Lower lobe of right lung (tissue), 2 donors: ENCODE data around the gene IL1RAPL1. TPM values are rescaled to one million over a fixed set of nuclear protein-coding genes. Genes with fewer than 3 reads are reported as not detected.
A peak's percentile ranks its signal among the peaks of the same experiment; 100 is the strongest.

Source experiments
- ATAC-seq, 2 donors: fragments of 200-7000 bp; cut with Tn5 transposase; one replicate each; pipeline ENCODE4 v1.9.1; 2020 to 2022; ENCODE audit warnings: mild to moderate bottlenecking in 2 of 2, moderate library complexity in 2 of 2
- DNase-seq: peaks from one replicate; pipeline ENCODE4 v3.0.0-alpha.2; 2020
- H3K27ac ChIP-seq: fragments of 200-600 bp; one replicate; pipeline ENCODE4 v1.8.0; 2022
- H3K27me3 ChIP-seq: fragments of 200-600 bp; one replicate; pipeline ENCODE4 v1.8.0; 2022; ENCODE audit warnings: low read depth
- H3K36me3 ChIP-seq: fragments of 200-600 bp; one replicate; pipeline ENCODE4 v1.8.0; 2022; ENCODE audit warnings: mild to moderate bottlenecking
- H3K4me1 ChIP-seq: fragments of 200-600 bp; one replicate; pipeline ENCODE4 v1.8.0; 2022
- H3K4me3 ChIP-seq: fragments of 200-600 bp; one replicate; pipeline ENCODE4 v1.8.0; 2022; ENCODE audit warnings: mild to moderate bottlenecking
- H3K9me3 ChIP-seq: fragments of 200-600 bp; one replicate; pipeline ENCODE4 v1.8.0; 2022
- CTCF ChIP-seq: fragments of 200-600 bp; IDR thresholded peaks from one replicate; pipeline ENCODE4 v1.8.0; 2022; ENCODE audit warnings: antibody characterized with exemption, mild to moderate bottlenecking
- intact Hi-C: fragments of 100-400 bp; cut with DNase I; formaldehyde crosslinking; loops from one replicate; pipeline ENCODE4 v1.11.0; 2022
- total RNA-seq: library from RNA; stranded (reverse); fragmentation: NEBNext Ultra II Directional; extraction: Animal tissue kit (Norgen Biotek cat#: 25700); gene quantifications from one replicate; pipeline ENCODE4 v1.2.1, GENCODE V29; 2021
- donor health status: DM: no; HTN: yes; CAD: no; lungs with severe emphysema.

The IL1RAPL1 gene
- total RNA-seq, 1 donor from 2014 or later, result not detected

GRCh38 chrX:29225670-29226069 is 638.4 kb downstream of the IL1RAPL1 start:
- no peaks in the 10 kb centered on the region for H3K4me1 ChIP-seq
- no peaks in the 10 kb centered on the region for H3K36me3 ChIP-seq
- ATAC-seq, result no peak
- H3K27ac ChIP-seq, result no peak overlapping the region
- no peak for TF ChIP-seq CTCF
- no peaks in the 10 kb centered on the region for H3K27me3 ChIP-seq
- intact Hi-C loops, result no loop called here
- no peaks in the 10 kb centered on the region for H3K9me3 ChIP-seq
- no peak for DNase-seq
- no peak overlapping the region for H3K4me3 ChIP-seq

- H3K4me3 ChIP-seq, result no peak overlapping the region
- intact Hi-C loops, result no loop called here
- TF ChIP-seq CTCF, result no peak
- ATAC-seq (no peak), DNase-seq (no peak)
- H3K4me1 ChIP-seq, result no peaks in the 10 kb centered on the region
- no peaks in the 10 kb centered on the region for H3K27me3 ChIP-seq
- no peaks in the 10 kb centered on the region for H3K9me3 ChIP-seq
- no peak overlapping the region for H3K27ac ChIP-seq
- H3K36me3 ChIP-seq, result no peaks in the 10 kb centered on the region
These were observed 642.6 kb downstream of the IL1RAPL1 start for GRCh38 chrX:29229802-29230201.

- TF ChIP-seq CTCF, result no peak
- H3K9me3 ChIP-seq, result no peaks in the 10 kb centered on the region
- no peak overlapping the region for H3K4me3 ChIP-seq
- no peak overlapping the region for H3K27ac ChIP-seq
- H3K36me3 ChIP-seq, result no peaks in the 10 kb centered on the region
- no peaks in the 10 kb centered on the region for H3K27me3 ChIP-seq
- intact Hi-C loops, result no loop called here
- H3K4me1 ChIP-seq, result no peaks in the 10 kb centered on the region
- DNase-seq, result no peak
- ATAC-seq, result no peak
These were observed 644.6 kb downstream of the IL1RAPL1 start for GRCh38 chrX:29231800-29232199.

- Histone ChIP-seq H3K27ac (no peak overlapping the region), H3K27me3 (no peaks in the 10 kb centered on the region), H3K4me3 (no peak overlapping the region), H3K36me3 (no peaks in the 10 kb centered on the region), H3K4me1 (no peaks in the 10 kb centered on the region), H3K9me3 (no peaks in the 10 kb centered on the region)
- peak in 1 of 2 donors; percentile 30 for ATAC-seq
- no peak for TF ChIP-seq CTCF
- intact Hi-C loops, result no loop called here
- DNase-seq, result peak; percentile 36
These were observed 646.4 kb downstream of the IL1RAPL1 start for GRCh38 chrX:29233592-29234183.

- Histone ChIP-seq H3K36me3 (no peaks in the 10 kb centered on the region), H3K4me3 (no peak overlapping the region), H3K27me3 (no peaks in the 10 kb centered on the region), H3K4me1 (no peaks in the 10 kb centered on the region), H3K9me3 (no peaks in the 10 kb centered on the region), H3K27ac (no peak overlapping the region)
- no peak for TF ChIP-seq CTCF
- DNase-seq (no peak), ATAC-seq (no peak)
- intact Hi-C loops, result no loop called here
These were observed 650.7 kb downstream of the IL1RAPL1 start for GRCh38 chrX:29237972-29238371.
